KMS-11 (cell line): ENCODE measurements around the gene ZNF83.

ENCODE experiments used
- H2AFZ ChIP-seq: fragments of 200-600 bp; sonication (generic); 2 replicates; pipeline ENCODE4 v1.6.1; 2016; ENCODE audit warnings: antibody characterized with exemption, mixed run types, low read depth
- H3K27ac ChIP-seq: fragments of 200-600 bp; sonication (generic); 2 replicates; pipeline ENCODE4 v1.6.1; 2016; ENCODE audit warnings: mild to moderate bottlenecking, mixed run types
- H3K27me3 ChIP-seq: fragments of 200-600 bp; sonication (generic); 2 replicates; pipeline ENCODE4 v1.6.1; 2017; ENCODE audit warnings: mild to moderate bottlenecking, low read depth, mixed run types, moderate library complexity; ENCODE audit not compliant: insufficient read depth
- H3K36me3 ChIP-seq: fragments of 200-600 bp; sonication (generic); 2 replicates; pipeline ENCODE4 v1.6.1; 2017; ENCODE audit warnings: mild to moderate bottlenecking, mixed run types; ENCODE audit not compliant: insufficient read depth
- H3K4me1 ChIP-seq: fragments of 200-600 bp; sonication (generic); 2 replicates; pipeline ENCODE4 v1.6.1; 2016; ENCODE audit warnings: mild to moderate bottlenecking, low read depth, mixed run types; ENCODE audit not compliant: poor library complexity, severe bottlenecking
- H3K4me2 ChIP-seq: fragments of 200-600 bp; sonication (generic); 2 replicates; pipeline ENCODE4 v1.7.0; 2016; ENCODE audit warnings: mild to moderate bottlenecking, mixed run types
- H3K4me3 ChIP-seq: fragments of 200-600 bp; sonication (generic); IDR thresholded peaks from 2 replicates; pipeline ENCODE4 v1.6.1; 2017; ENCODE audit warnings: low read depth, low read length, mixed read lengths; ENCODE audit not compliant: insufficient read depth
- H3K79me2 ChIP-seq: fragments of 200-600 bp; sonication (generic); 2 replicates; pipeline ENCODE4 v1.6.1; 2016; ENCODE audit warnings: low read depth, mixed run types; ENCODE audit not compliant: insufficient read depth
- H3K9ac ChIP-seq: fragments of 200-600 bp; sonication (generic); 2 replicates; pipeline ENCODE4 v1.6.1; 2016; ENCODE audit warnings: mild to moderate bottlenecking, mixed run types
- H4K20me1 ChIP-seq: fragments of 200-600 bp; sonication (generic); 2 replicates; pipeline ENCODE4 v1.6.1; 2016; ENCODE audit warnings: mild to moderate bottlenecking, mixed run types; ENCODE audit not compliant: insufficient read depth
- CTCF ChIP-seq: fragments of 200-600 bp; sonication (generic); conservative IDR thresholded peaks from 2 replicates; pipeline ENCODE4 v1.6.1; 2017; ENCODE audit warnings: low read depth, mild to moderate bottlenecking, antibody characterized with exemption, low read length, moderate library complexity, mixed read lengths

ZNF83 gene

GRCh38 chr19:52659013-52659412 is 20.9 kb upstream of the ZNF83 start:
- Histone ChIP-seq H3K79me2 (no peaks in the 10 kb centered on the region), H3K4me2 (no peak overlapping the region), H3K27ac (no peak overlapping the region), H3K9ac (no peak overlapping the region), H3K4me1 (no peaks in the 10 kb centered on the region), H4K20me1 (no peaks in the 10 kb centered on the region), H3K27me3 (no peaks in the 10 kb centered on the region), H3K4me3 (no peak overlapping the region), H2AFZ (no peak overlapping the region), H3K36me3 (no peaks in the 10 kb centered on the region)
- TF ChIP-seq CTCF: no peak

GRCh38 chr19:52658595-52658994 is 20.4 kb upstream of the ZNF83 start:
- Histone ChIP-seq H3K79me2 (no peaks in the 10 kb centered on the region), H4K20me1 (no peaks in the 10 kb centered on the region), H3K4me1 (no peaks in the 10 kb centered on the region), H3K27me3 (no peaks in the 10 kb centered on the region), H2AFZ (no peak overlapping the region), H3K27ac (no peak overlapping the region), H3K4me3 (no peak overlapping the region), H3K9ac (no peak overlapping the region), H3K36me3 (no peaks in the 10 kb centered on the region), H3K4me2 (no peak overlapping the region)
- no peak for TF ChIP-seq CTCF

DNA sequence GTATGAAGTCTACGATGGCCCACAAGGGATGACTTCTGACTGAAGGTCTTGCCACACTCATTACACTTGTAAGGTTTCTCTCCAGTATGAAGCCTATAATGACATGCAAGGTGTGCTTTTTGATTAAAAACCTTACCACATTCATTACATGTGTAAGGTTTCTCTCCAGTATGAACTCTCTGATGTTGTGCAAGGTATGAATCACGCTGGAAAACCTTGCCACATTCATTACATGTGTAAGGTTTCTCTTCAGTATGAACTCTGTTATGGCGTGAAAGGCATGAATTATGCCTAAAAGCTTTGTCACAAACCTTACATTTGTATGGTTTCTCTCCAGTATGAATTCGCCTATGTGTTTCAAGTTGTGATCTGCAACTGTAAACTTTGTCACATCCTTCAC is 15.0 kb upstream of the ZNF83 start:
- no peak overlapping the region for H3K4me2 ChIP-seq
- H3K4me3 ChIP-seq: no peak overlapping the region
- no peaks in the 10 kb centered on the region for H3K79me2 ChIP-seq
- no peak for TF ChIP-seq CTCF
- no peaks in the 10 kb centered on the region for H3K4me1 ChIP-seq
- H2AFZ ChIP-seq: no peak overlapping the region
- H4K20me1 ChIP-seq: no peaks in the 10 kb centered on the region
- H3K9ac ChIP-seq: no peak overlapping the region
- no peak overlapping the region for H3K27ac ChIP-seq
- no peaks in the 10 kb centered on the region for H3K27me3 ChIP-seq
- H3K36me3 ChIP-seq: no peaks in the 10 kb centered on the region

DNA sequence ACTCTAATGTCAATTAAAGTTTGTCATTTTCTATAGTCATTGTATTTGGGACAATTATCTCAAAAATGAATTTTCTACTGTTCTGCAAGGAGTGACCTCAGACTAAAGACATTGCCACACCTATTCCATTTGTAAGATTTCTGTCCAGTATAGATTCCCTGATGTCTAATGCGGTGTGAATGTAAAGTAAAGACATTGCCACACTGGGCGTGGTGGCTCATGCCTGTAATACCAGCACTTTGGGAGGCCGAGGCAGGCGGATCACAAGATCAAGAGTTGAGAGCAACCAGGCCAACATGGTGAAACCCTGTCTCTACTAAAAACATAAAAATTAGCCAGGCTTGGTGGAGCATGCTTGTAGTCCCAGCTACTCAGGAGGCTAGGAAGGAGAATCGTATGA is 13.8 kb upstream of the ZNF83 start:
- Histone ChIP-seq H3K27me3 (no peaks in the 10 kb centered on the region), H4K20me1 (no peaks in the 10 kb centered on the region), H3K4me2 (no peak overlapping the region), H3K4me1 (no peaks in the 10 kb centered on the region), H3K79me2 (no peaks in the 10 kb centered on the region), H3K4me3 (no peak overlapping the region), H2AFZ (no peak overlapping the region), H3K36me3 (no peaks in the 10 kb centered on the region), H3K27ac (no peak overlapping the region), H3K9ac (no peak overlapping the region)
- no peak for TF ChIP-seq CTCF
